HG03039 (cell line): Measurements from ENCODE around the gene GNMT.

Experiments used
- ATAC-seq: cut with Tn5 transposase; IDR thresholded peaks from one replicate; pipeline ENCODE4 v1.9.1; 2021; ENCODE audit warnings: mild to moderate bottlenecking, moderate library complexity; ENCODE audit not compliant: unreplicated experiment

GNMT gene

GRCh38 chr6:43012364-43012763 lies 51.8 kb downstream of the GNMT start:
- no peak for ATAC-seq

DNA sequence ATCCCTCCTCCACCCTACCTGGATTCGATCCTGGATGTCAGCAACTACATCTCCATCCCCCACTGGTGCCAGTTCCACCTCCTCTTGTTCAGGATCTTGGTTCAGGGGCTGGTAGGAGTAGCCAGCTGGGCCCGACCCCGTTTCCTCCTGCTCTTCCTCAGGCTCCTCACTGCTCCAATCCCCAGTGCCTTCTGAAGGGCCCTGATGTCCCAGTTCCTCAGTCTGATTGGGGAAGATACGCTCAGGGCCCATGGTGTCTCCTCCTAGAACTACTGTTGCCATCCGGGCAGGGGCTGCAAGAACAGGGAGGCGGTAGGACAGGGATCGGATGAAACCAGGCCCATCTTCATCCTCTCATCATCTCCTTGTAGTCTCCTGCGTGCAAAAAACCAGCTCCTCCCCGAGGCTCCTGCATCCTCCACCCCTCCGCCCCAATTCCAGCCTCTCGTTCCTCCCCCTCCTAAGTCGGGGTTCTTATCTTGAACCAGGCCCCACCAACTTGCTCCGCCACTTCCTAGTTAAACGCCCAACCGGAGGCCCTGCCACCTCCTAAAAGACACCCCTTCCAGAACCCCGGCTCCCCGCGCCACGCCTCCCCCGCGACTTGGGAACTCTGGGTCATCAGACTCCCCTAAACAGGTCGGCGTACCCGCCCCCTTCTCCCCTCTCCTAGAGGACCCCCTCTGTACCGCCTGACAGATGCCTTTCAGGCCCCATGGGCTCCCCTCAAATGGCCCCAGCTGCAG lies 52.7 kb downstream of the GNMT start:
- no peak for ATAC-seq
